Retinal pigment epithelial cell (primary cell): ENCODE results near the gene CDC7.

Experiments
- DNase-seq: peaks from one replicate; pipeline ENCODE4 v3.0.0-alpha.2; 2010; ENCODE audit warnings: low read depth
- H3K4me3 ChIP-seq: 2 replicates; pipeline ENCODE4 v1.5.1; 2011; ENCODE audit warnings: mild to moderate bottlenecking, low read length, control low read depth, moderate library complexity
- TF ChIP-seq, protein P1 (sequence below): conservative IDR thresholded peaks from 2 replicates; pipeline ENCODE4 v1.5.1; 2011; ENCODE audit warnings: low read depth, low read length, control low read depth, inconsistent platforms

Gene CDC7

DNA sequence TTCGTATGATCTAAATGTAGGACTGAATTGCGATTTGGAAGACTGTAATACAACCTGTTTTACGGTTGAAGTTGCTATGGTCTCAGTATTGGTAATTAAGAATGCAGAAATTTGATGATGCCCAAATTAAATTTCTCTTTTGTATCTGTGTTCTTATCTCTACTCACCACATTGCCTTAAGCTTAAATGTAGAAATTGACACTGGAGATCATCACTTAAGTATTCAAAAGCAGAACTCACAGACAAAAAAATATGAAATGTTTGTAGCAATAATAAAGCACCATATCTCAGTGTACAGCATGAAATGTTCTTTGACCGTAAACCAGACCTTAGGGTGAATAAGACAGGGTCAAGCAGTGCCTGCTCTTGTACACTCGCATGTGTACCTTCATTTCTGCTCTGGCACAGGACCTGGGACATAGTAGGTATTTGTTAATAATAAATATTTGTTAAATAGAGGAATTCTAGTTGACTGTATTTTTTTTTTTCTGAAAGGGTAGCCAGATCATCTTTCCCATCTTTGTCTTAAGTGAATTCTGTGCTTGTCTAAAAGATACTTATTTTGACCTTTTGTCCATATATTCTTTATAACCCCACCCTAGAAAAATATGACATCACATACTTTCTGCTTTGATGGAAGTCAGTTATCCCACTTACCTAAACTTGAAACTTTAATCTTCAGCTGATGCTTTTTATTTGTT lies 1.5 kb downstream of the CDC7 start:
- H3K4me3 ChIP-seq: peak overlapping the region; percentile 76
- no peak for DNase-seq
- TF ChIP-seq, protein P1, sequence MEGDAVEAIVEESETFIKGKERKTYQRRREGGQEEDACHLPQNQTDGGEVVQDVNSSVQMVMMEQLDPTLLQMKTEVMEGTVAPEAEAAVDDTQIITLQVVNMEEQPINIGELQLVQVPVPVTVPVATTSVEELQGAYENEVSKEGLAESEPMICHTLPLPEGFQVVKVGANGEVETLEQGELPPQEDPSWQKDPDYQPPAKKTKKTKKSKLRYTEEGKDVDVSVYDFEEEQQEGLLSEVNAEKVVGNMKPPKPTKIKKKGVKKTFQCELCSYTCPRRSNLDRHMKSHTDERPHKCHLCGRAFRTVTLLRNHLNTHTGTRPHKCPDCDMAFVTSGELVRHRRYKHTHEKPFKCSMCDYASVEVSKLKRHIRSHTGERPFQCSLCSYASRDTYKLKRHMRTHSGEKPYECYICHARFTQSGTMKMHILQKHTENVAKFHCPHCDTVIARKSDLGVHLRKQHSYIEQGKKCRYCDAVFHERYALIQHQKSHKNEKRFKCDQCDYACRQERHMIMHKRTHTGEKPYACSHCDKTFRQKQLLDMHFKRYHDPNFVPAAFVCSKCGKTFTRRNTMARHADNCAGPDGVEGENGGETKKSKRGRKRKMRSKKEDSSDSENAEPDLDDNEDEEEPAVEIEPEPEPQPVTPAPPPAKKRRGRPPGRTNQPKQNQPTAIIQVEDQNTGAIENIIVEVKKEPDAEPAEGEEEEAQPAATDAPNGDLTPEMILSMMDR: no peak

DNA sequence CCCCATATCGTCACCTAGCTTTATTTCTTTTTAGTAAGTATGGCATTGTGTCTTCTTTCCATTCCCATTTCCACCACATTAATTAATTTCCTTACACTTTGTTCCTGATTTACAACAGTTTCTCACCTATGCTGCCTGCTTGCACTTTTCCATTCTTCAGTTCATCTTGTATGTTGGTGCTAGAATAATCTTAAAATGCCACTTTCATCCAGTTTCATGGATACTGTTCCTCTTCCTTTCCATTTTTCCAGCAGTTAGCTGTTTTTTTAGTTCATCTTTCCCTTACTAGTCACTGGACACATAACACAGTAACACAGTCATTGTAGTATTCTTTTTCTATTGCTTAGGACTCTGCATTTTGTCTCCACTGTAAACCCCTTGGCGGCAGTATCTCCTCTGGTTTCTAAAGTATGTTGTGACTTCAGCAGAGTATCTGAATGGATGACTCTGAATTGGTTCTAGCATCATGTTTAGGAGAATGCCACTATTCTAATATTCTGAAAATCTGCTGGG lies 2.1 kb downstream of the CDC7 start:
- DNase-seq: no peak
- no peak overlapping the region for H3K4me3 ChIP-seq
- TF ChIP-seq, protein P1: peak; percentile 3

DNA sequence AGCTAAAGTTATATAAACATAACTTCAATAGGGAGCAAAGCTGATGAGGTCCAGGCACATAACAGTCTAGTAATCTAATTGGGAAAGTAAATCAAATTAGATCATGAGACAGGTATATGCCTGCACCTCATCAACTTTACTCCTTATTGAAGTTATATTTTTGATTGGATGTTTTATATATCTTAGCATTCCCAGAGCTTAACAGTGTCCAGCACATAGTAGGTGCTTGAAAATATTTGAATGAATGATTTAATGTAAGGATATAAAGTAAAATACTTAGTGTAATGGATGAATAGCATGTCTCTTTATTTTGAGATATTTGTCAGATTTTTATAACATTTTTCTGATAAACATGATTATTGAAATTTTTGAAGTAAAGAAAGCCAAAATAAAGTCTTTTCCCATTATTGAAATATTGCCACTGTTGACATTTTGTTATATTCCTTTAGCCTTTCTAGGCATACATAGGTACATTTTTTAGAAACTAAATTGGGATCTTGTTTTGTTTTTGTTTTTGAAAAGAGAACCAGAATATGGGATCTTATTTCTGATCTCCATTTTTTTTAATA lies 2.8 kb downstream of the CDC7 start:
- TF ChIP-seq, protein P1: no peak
- no peak overlapping the region for H3K4me3 ChIP-seq
- DNase-seq: no peak

DNA sequence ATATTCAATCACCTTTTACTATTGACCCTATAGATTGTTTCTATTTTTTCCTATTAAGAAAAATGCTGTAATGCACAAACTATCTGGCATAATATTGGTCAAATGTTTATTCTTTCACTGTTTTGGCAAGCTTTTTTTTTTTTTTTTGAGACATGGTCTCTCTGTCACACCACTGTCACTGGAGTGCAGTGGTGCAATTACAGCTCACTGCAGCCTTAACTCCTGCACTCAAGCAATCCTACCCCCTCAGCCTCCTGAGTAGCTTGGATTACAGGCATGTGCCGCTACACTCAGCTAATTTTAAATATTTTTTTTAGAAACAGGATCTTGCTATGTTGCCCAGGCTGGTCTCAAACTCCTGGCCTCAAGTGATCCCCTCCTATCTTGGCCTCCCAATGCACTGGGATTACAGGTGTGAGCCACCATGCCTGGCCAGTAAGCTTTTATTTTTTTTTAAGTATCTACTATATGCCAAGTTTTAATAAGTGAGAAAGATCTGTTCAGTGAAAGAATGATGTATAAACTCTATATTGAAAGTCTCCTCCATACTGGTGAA lies 3.4 kb downstream of the CDC7 start:
- no peak overlapping the region for H3K4me3 ChIP-seq
- no peak for DNase-seq
- TF ChIP-seq, protein P1: no peak

DNA sequence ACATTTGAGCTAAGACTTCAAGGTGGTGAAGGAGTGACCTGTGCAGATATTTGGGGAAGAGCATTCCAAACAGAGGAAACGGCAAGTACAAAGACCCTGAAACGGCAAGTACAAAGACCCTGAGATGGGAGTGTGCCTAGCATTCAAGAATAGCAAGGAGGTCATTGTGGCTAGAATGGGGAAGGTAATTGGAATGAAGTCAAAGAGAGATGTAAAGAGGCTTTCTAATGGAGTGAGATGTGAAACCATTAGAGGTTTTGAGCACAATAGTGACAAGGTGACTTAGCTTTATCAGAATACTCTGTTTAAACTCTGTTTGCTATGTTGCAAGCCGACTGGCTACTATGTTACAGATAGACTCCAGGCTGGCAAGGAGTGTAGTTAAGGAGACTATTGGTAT lies 4.4 kb downstream of the CDC7 start:
- TF ChIP-seq, protein P1: no peak
- DNase-seq: no peak
- no peak overlapping the region for H3K4me3 ChIP-seq

DNA sequence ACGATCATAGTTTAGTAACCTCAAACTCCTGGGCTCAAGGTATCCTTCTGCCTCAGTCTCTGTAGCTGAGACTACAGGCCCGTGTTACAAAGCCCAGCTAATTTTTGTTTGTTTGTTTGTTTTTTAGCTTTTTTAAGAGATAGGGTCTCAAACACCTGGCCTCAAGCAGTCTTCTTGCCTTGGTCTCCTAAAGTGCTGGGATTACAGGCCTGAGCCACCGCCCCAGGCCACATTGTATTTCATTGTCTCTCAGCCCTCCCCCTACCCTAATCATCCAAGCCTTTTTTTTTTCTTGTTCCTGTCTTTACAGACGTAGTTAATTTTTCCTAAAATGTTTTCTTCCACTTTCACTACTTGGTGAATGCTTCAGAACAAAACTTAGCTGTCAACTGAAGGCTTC lies 5.4 kb downstream of the CDC7 start:
- TF ChIP-seq, protein P1: no peak
- no peak overlapping the region for H3K4me3 ChIP-seq
- DNase-seq: no peak

DNA sequence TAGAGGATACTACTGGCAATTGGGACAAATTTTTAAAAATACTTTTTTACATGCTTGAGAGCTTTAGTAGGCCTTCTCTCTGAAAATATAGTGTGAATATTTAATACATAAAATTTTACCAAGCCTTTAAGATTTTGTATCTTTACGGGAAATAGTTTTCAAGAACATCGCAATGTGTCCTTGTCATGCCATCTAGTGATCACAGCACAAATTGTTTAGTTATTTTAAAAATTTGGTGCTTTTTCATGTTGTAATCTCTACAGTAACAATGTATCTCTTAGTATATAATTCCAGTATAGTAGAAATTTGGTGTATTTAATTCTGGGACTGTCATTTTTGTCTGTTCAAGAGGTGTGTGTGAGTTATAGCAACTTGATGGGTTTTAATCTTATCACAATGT lies 6.7 kb downstream of the CDC7 start:
- TF ChIP-seq, protein P1: no peak
- DNase-seq: no peak
- no peak overlapping the region for H3K4me3 ChIP-seq
